GM21526 (cell line): Measurements from ENCODE around the gene HPS1.
"Not testable (repeated sequence)": the region's sequence is repeated elsewhere in the genome, so short reads cannot be mapped to it uniquely, and the experiment has no call there.

ENCODE experiments used
- ATAC-seq: cut with Tn5 transposase; IDR thresholded peaks from one replicate; pipeline ENCODE4 v1.9.1; 2021; ENCODE audit warnings: moderate library complexity; ENCODE audit not compliant: unreplicated experiment, low FRiP score

HPS1 gene

GRCh38 chr10:98397089-98397600 lies 49.6 kb downstream of the HPS1 start:
- no peak for ATAC-seq

- ATAC-seq: no peak
Measured at GRCh38 chr10:98396096-98397063, 50.4 kb downstream of the HPS1 start.

GRCh38 chr10:98394851-98395440 lies 51.8 kb downstream of the HPS1 start:
- ATAC-seq: no peak

GRCh38 chr10:98391578-98391991 lies 55.1 kb downstream of the HPS1 start:
- ATAC-seq: no peak

GRCh38 chr10:98391065-98391464 lies 55.7 kb downstream of the HPS1 start:
- ATAC-seq: no peak

DNA sequence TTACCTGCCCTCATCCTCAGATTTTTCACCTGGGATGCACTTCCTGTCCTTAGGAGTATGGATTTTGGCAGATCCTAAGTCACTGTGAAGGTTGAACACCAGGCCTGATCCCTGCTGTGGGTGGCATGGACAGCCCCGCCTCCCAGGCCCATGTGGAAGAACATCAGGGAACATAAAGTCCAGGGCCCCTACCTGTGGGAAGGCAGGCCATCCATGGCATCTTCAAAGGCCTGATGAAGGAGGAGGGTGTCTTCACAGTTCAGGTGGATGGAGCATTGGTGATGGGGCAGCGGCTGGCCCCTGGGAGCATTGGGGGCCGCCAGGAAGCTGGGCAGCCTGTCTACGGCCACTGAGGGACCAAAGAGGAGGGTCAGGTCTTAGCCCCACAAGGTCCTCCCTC lies 56.3 kb downstream of the HPS1 start:
- ATAC-seq: no peak

- ATAC-seq: no peak
Measured at GRCh38 chr10:98389398-98389797, 57.3 kb downstream of the HPS1 start.

DNA sequence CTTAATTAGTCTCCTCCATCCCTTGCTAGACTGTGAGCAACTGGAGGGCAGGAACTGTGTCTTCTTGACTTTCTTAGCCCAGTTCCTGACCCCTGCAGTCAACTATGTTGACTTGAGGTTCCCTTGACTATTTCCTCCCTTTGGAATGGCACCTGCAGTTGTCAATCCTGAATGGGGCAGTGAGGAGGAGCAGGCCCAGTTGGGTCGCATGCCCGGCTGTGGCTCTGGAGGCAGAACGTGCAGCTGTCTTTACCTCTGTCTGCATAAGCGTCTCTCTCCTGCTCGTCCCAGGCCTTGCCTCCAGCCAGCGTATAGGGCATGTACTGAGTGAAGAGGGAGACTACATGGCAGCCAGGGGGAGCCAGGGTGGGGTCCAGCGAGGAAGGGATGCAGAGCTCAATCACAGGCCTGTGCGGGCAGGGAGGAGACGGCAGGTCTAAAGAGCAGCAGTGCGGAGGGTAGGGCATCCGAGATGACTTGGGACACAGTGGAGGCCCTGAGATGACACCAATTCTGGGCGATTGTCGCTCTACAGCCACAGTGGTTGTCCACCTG lies 58.6 kb downstream of the HPS1 start:
- ATAC-seq: no peak

DNA sequence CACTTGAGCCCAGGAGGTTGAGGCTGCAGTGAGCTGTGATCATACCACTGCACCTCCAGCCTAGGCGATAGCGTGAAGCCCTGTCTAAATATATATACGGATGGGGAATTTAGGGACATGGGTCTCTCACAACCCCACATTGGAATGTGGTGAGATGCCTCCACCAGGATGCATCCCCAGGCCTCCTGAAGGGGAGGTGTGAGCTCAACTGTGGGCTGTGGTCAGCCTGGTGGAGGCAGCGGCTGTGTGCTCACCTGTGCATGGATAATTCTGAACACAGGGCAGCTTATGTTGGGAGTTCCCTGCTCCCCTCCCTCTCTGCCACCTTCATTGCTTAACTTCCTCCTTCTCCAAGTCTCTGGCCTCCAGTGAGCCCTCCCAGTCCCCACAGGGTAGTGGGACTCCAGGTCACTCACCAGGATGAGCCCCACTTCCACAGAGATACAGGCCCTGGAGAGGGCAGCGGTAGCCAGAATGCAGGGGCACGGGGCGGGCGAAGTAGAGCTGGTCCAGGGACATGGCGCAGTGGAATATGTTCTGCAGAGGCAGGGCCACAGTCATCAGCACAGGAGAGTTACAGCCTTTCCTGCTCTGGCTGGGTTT lies 62.1 kb downstream of the HPS1 start:
- no peak for ATAC-seq

GRCh38 chr10:98383869-98384268 lies 62.9 kb downstream of the HPS1 start:
- no peak for ATAC-seq

DNA sequence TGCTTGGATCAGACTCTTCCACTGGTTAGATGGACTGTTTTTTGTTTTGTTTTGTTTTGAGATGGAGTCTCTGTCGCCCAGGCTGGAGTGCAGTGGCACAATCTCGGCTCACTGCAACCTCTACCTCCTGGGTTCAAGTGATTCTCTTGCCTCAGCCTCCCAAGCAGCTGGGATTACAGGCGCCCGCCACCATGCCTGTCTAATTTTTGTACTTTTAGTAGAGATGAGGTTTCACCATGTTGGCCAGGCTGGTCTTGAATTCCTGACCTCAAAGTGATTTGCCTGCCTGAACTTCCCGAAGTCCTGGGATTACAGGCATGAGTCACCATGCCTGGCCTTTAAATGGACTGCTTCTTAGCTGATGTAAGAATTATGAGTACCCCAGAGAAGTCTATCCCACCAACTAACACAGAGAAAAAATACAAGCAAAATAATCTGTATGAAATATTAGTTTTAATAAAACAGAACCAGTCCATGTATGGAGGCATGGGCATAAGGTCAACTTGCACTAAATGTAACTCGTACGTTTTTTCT lies 63.5 kb downstream of the HPS1 start:
- ATAC-seq: not testable (repeated sequence)

GRCh38 chr10:98382691-98383101 lies 64.0 kb downstream of the HPS1 start:
- no peak for ATAC-seq

GRCh38 chr10:98380493-98381339 lies 66.0 kb downstream of the HPS1 start:
- no peak for ATAC-seq

DNA sequence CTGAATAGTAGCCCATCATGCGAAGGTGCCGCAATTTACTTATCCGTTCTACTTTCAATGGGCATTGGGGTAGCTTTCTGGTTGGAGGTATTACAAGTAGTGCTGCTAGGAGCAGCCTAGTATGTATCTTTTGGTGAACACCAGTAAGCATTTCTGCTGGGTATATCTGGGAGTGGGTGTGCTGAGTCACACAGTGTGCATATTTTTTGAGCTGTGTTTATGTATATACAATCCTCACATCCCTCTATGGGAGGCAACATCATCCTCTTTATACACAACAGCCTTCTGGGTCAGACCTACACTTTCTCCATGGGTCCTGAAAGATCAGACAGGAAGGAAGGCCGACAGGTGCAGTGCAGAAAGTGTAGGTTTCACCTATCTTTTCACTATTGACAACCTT lies 68.0 kb downstream of the HPS1 start:
- ATAC-seq: no peak

- ATAC-seq: no peak
Measured at GRCh38 chr10:98377536-98377935, 69.2 kb downstream of the HPS1 start.

DNA sequence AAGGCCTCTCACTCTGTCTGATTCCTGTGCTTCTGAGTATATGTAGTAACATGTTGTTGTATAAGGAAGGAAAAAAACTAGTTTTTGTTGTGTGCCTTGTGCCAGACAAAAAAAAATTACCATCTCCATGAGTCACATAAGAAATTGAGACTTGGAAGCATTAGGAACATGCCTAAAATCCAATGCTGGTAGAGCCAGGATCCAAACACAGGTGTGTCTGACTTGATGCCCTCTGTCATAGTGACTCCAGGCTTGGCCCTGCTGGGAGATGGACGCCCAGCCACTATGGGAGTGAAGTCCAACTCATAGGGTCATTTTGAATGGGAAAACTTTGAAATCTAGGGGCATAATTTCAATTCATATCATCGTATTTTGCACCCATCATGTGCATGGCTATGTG lies 69.7 kb downstream of the HPS1 start:
- ATAC-seq: no peak

GRCh38 chr10:98376485-98376884 lies 70.2 kb downstream of the HPS1 start:
- ATAC-seq: no peak

DNA sequence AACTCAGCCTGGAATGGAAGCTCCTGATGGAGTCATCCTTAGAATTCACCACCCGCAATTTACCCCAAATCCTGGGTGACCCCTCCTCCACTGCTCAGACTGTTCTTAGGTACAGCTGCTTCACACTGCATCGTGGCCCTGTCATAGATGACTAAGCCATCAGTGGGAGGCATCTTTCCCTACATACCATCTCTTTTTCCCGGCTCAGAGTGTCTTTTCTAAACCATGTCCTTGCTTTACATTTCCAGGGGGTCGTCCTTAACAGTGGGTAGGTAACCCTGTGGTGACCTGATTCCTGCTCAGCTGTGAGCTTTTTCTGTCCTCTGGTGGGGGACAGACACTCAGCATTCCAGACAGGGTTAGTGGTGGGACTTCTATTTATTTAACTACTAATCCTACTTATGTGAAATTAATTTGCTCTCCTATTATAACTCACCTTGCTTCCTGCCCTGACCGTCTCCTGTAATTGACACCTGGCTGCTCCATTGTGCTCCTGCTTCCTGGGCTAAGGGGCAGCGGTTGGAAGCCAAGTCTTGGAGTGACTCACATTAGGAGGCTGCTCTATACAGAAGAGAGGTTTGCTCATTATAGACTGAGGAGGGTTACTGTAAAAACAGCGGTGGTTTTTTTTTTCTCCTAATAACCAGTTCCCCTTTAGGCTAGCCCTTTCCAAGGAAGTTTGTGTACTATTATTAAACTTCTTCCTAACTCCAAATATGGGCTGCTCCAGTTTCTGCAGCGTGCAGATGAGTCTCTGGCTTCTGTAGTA lies 72.3 kb downstream of the HPS1 start:
- no peak for ATAC-seq
